AG04450 (cell line): ENCODE measurements around the gene RELA. TPM values are rescaled to one million over a fixed set of nuclear protein-coding genes. Genes with fewer than 3 reads are reported as not detected.

Experiments
- CTCF ChIA-PET: fragments of 300-600, 350-600 bp; formaldehyde crosslinking; extraction: SDS; loops from one replicate; lab custom pipeline; 2022; ENCODE audit warnings: antibody characterized with exemption, inconsistent platforms; lab: Charles Lee
- POLR2A ChIA-PET: fragments of 350-600 bp; formaldehyde crosslinking; extraction: SDS; loops from one replicate; lab custom pipeline; 2021; ENCODE audit warnings: antibody characterized with exemption, inconsistent platforms; lab: Yijun Ruan, JAX
- DNase-seq: peaks from one replicate; pipeline ENCODE4 v3.0.0-alpha.2; 2011; ENCODE audit warnings: low read depth, low spot score
- H3K27ac ChIP-seq: one replicate; pipeline ENCODE4 v1.5.1; 2012; ENCODE audit warnings: low read depth, low read length, control low read depth
- H3K27me3 ChIP-seq: one replicate; pipeline ENCODE4 v1.6.0; 2012; ENCODE audit warnings: low read length; ENCODE audit not compliant: control insufficient read depth, insufficient read depth
- H3K4me3 ChIP-seq: 2 replicates; pipeline ENCODE4 v1.5.1; 2011; ENCODE audit warnings: mild to moderate bottlenecking, low read depth, low read length, control low read depth
- H3K9me3 ChIP-seq: 2 replicates; pipeline ENCODE4 v1.5.1; 2012; ENCODE audit warnings: low read length; ENCODE audit not compliant: control insufficient read depth, insufficient read depth
- CTCF ChIP-seq: IDR thresholded peaks from 2 replicates; pipeline ENCODE4 v1.5.1; 2011; ENCODE audit warnings: low read depth, low read length, control low read depth, inconsistent platforms
- polyA plus RNA-seq: library from polyadenylated mRNA; depleted of rRNA; stranded (reverse); fragments of >200 nt; gene quantifications from 2 replicates; pipeline ENCODE4 v1.2.3, GENCODE V29; 2011

The RELA gene
- polyA plus RNA-seq, 1 experiment = 23.4 TPM

GRCh38 chr11:65617990-65618751, 44.5 kb downstream of the RELA start:
- CTCF ChIA-PET = no interaction called here

GRCh38 chr11:65617136-65617850, 45.4 kb downstream of the RELA start:
- peak overlapping the region; percentile 91 for H3K4me3 ChIP-seq
- POLR2A ChIA-PET = interaction anchor here (1.2 kb wide), 1 partner anchor 21 kb away, joined by 3 read pairs; the partner anchor contains the start of gene SIPA1

More at GRCh38 chr11:65617990-65618751, 44.5 kb downstream of the RELA start:
- Histone ChIP-seq H3K27me3 (no peaks in the 10 kb centered on the region), H3K9me3 (no peaks in the 10 kb centered on the region; the same call in 1 of the 2 replicates), H3K4me3 (no peak overlapping the region), H3K27ac (no peak overlapping the region)
- POLR2A ChIA-PET = interaction anchor here (1.2 kb wide), 1 partner anchor 20 kb away, joined by 3 read pairs; the partner anchor contains the start of gene SIPA1
- no peak for DNase-seq
- no peak for TF ChIP-seq CTCF

GRCh38 chr11:65616575-65617001, 46.1 kb downstream of the RELA start:
- peak overlapping the region; percentile 91 for H3K4me3 ChIP-seq
- ChIA-PET CTCF (interaction anchor here (0.6 kb wide), 1 partner anchor 243 kb away, joined by 3 read pairs; no protein-coding TSS in a partner anchor), POLR2A (interaction anchor here (1.2 kb wide), 1 partner anchor 22 kb away, joined by 3 read pairs; the partner anchor contains the start of gene SIPA1)
- no peak overlapping the region for H3K27ac ChIP-seq
- no peak for DNase-seq
- no peaks in the 10 kb centered on the region for H3K27me3 ChIP-seq
- no peak for TF ChIP-seq CTCF
- no peaks in the 10 kb centered on the region; the same call in 1 of the 2 replicates for H3K9me3 ChIP-seq

More at GRCh38 chr11:65617136-65617850, 45.4 kb downstream of the RELA start:
- no peak for DNase-seq
- Histone ChIP-seq H3K27me3 (no peaks in the 10 kb centered on the region), H3K27ac (no peak overlapping the region), H3K9me3 (no peaks in the 10 kb centered on the region; the same call in 1 of the 2 replicates)
- TF ChIP-seq CTCF = no peak
- CTCF ChIA-PET = no interaction called here

- TF ChIP-seq CTCF = no peak
- Histone ChIP-seq H3K9me3 (no peaks in the 10 kb centered on the region; the same call in 1 of the 2 replicates), H3K27ac (peak overlapping the region; percentile 70), H3K4me3 (peak overlapping the region; percentile 91), H3K27me3 (no peaks in the 10 kb centered on the region)
- ChIA-PET CTCF (interaction anchor here (0.6 to 1.4 kb wide), 4 partner anchors 23 to 244 kb away, joined by 3 to 8 read pairs (median 4); no protein-coding TSS in a partner anchor), POLR2A (interaction anchor here (0.6 to 1.7 kb wide), 16 partner anchors 9 to 354 kb away, joined by 3 to 9 read pairs (median 6); partner anchors contain the start of genes CCDC85B, CFL1, FAM89B and POLA2)
- DNase-seq = no peak
These were observed 46.7 kb downstream of the RELA start for GRCh38 chr11:65615950-65616574.
